AG10803 (cell line): ENCODE results near the gene CRKL.
"Not testable (repeated sequence)": the region's sequence is repeated elsewhere in the genome, so short reads cannot be mapped to it uniquely, and the experiment has no call there.

Experiments
- DNase-seq: peaks from one replicate; pipeline ENCODE4 v3.0.0; 2010; ENCODE audit warnings: low read depth
- H3K4me3 ChIP-seq: 2 replicates; pipeline ENCODE4 v1.5.1; 2011; ENCODE audit warnings: mild to moderate bottlenecking, low read length, control low read depth
- CTCF ChIP-seq: conservative IDR thresholded peaks from 2 replicates; pipeline ENCODE4 v1.5.1; 2011; ENCODE audit warnings: mild to moderate bottlenecking, low read length, control low read depth, inconsistent platforms

Gene CRKL

GRCh38 chr22:20904008-20904979 lies 12.9 kb upstream of the CRKL start:
- no peak for TF ChIP-seq CTCF
- H3K4me3 ChIP-seq: no peak overlapping the region
- DNase-seq: peak; percentile 97

GRCh38 chr22:20904980-20905355 lies 12.2 kb upstream of the CRKL start:
- DNase-seq: no peak
- no peak for TF ChIP-seq CTCF
- H3K4me3 ChIP-seq: no peak overlapping the region

- DNase-seq: no peak
- TF ChIP-seq CTCF: no peak
- no peak overlapping the region for H3K4me3 ChIP-seq
Observed at GRCh38 chr22:20905415-20906386, 11.5 kb upstream of the CRKL start.

- no peak for DNase-seq
Observed at GRCh38 chr22:20906387-20906767, 10.8 kb upstream of the CRKL start.

GRCh38 chr22:20908717-20909116 lies 8.5 kb upstream of the CRKL start:
- H3K4me3 ChIP-seq, DNase-seq: not testable (repeated sequence)

More at GRCh38 chr22:20906387-20906767, 10.8 kb upstream of the CRKL start:
- H3K4me3 ChIP-seq: no peak overlapping the region
- no peak for TF ChIP-seq CTCF

GRCh38 chr22:20909543-20910303 lies 7.5 kb upstream of the CRKL start:
- TF ChIP-seq CTCF: no peak
- no peak for DNase-seq
- no peak overlapping the region for H3K4me3 ChIP-seq

GRCh38 chr22:20912494-20912893 lies 4.7 kb upstream of the CRKL start:
- no peak for TF ChIP-seq CTCF
- no peak for DNase-seq
- no peak overlapping the region for H3K4me3 ChIP-seq
